ENCODE results near the gene TLR8. TPM values are rescaled to one million over a fixed set of nuclear protein-coding genes. Genes with fewer than 3 reads are reported as not detected.

TLR8 gene
- total and polyA plus RNA-seq, 10 of the 15 experiments (the other 5 are each of a cell fraction or from before 2014, with no cell fraction given), result 0.04 TPM; not detected in 9

DNA sequence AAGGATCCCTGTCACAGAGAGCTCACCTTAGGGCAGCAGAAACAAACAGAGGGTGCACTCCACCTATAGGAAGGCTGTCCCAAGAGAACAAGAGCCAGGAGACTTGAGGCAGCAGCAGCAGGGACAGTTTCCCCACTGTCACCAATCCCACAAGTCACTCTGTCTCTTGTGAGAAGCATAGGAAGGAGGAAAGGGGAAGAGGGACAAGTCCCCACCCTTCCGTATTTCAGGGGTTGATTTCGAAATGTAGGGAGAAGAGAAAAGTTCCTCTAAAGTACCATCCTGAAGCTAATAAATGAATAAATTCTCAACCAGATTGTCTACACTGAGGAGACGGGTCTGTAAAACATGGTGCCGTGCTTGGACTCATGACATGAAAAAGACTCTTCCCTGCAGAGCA is 9.5 kb upstream of the TLR8 start:
- intact Hi-C loops (cut with micrococcal nuclease; ENCODE audit: unreplicated experiment) (no loop called here), in situ Hi-C loops (cut with MboI) (loop anchor here (25.0 kb wide), 1 partner anchor 1990 kb away; no protein-coding TSS in a partner anchor)
- RAD21 ChIA-PET (ENCODE audit: unreplicated experiment), result interaction anchor here (0.9 to 13.6 kb wide), 5 partner anchors 13 to 610 kb away, joined by 3 to 277 read pairs (median 3); no protein-coding TSS in a partner anchor
- FAIRE-seq (no peak), DNase-seq (ENCODE audit: low read depth, low spot score) (no peak), ATAC-seq (no peak)
- H3K9ac ChIP-seq (ENCODE audit: control insufficient read depth, insufficient read depth, low read length), result no peak overlapping the region
- H3K4me2 ChIP-seq (ENCODE audit: control insufficient read depth, insufficient read depth), result no peak overlapping the region
- POLR2A ChIA-PET, result interaction anchor here (1.0 to 1.9 kb wide), 2 partner anchors 82 to 85 kb away, joined by 4 to 8 read pairs; no protein-coding TSS in a partner anchor
- no peaks in the 10 kb centered on the region for H3K27me3 ChIP-seq (replicated peaks in 1 of 2; ENCODE audit: control insufficient read depth in 2 of 2, insufficient read depth in 2 of 2, low read length in 1 of 2)
- CTCF ChIA-PET, result interaction anchor here (1.1 to 16.0 kb wide), 6 partner anchors 79 to 610 kb away, joined by 3 to 431 read pairs (median 4); no protein-coding TSS in a partner anchor
- H3K4me3 ChIP-seq, result no peak overlapping the region
- SMC1A ChIA-PET (ENCODE audit: uncharacterized antibody, unreplicated experiment), result interaction anchor here (0.8 to 15.5 kb wide), 5 partner anchors 61 to 591 kb away, joined by 3 to 349 read pairs (median 3); no protein-coding TSS in a partner anchor
- H3K36me3 ChIP-seq (ENCODE audit: control insufficient read depth in 2 of 2, insufficient read depth in 2 of 2, low read length in 1 of 2), result no peaks in the 10 kb centered on the region
- 81% methylated on average over 4 of the region's 4 CpGs for WGBS (ENCODE audit: insufficient coverage, insufficient replicate concordance, low lambda C conversion rate, missing lambda C conversion rate)
- H3K4me1 ChIP-seq (ENCODE audit: control insufficient read depth, insufficient read depth, low read length), result peaks cover 21% of the 10 kb centered on the region
- no peaks in the 10 kb centered on the region for H3K9me3 ChIP-seq (replicated peaks; ENCODE audit: control insufficient read depth, insufficient read depth, low read length)
- TF ChIP-seq NFYB (IDR thresholded peaks at IDR 0.05; ENCODE audit: insufficient read depth, low read depth, low read length) (no peak), SMAD5 (IDR thresholded peaks at IDR 0.05; ENCODE audit: low read depth) (no peak), TCF3 (IDR thresholded peaks at IDR 0.05; ENCODE audit: borderline replicate concordance, insufficient read depth, low read depth, low read length) (no peak), KLF5 (IDR thresholded peaks at IDR 0.05; ENCODE audit: partially characterized antibody) (no peak), GATAD2B (conservative IDR thresholded peaks at IDR 0.05; ENCODE audit: low read depth) (no peak), RB1 (IDR thresholded peaks at IDR 0.05; ENCODE audit: borderline replicate concordance) (no peak), TAF1 (IDR thresholded peaks at IDR 0.05; ENCODE audit: borderline replicate concordance, low read depth, low read length) (no peak)
- TF ChIP-seq, protein P1, sequence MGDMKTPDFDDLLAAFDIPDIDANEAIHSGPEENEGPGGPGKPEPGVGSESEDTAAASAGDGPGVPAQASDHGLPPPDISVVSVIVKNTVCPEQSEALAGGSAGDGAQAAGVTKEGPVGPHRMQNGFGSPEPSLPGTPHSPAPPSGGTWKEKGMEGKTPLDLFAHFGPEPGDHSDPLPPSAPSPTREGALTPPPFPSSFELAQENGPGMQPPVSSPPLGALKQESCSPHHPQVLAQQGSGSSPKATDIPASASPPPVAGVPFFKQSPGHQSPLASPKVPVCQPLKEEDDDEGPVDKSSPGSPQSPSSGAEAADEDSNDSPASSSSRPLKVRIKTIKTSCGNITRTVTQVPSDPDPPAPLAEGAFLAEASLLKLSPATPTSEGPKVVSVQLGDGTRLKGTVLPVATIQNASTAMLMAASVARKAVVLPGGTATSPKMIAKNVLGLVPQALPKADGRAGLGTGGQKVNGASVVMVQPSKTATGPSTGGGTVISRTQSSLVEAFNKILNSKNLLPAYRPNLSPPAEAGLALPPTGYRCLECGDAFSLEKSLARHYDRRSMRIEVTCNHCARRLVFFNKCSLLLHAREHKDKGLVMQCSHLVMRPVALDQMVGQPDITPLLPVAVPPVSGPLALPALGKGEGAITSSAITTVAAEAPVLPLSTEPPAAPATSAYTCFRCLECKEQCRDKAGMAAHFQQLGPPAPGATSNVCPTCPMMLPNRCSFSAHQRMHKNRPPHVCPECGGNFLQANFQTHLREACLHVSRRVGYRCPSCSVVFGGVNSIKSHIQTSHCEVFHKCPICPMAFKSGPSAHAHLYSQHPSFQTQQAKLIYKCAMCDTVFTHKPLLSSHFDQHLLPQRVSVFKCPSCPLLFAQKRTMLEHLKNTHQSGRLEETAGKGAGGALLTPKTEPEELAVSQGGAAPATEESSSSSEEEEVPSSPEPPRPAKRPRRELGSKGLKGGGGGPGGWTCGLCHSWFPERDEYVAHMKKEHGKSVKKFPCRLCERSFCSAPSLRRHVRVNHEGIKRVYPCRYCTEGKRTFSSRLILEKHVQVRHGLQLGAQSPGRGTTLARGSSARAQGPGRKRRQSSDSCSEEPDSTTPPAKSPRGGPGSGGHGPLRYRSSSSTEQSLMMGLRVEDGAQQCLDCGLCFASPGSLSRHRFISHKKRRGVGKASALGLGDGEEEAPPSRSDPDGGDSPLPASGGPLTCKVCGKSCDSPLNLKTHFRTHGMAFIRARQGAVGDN (IDR thresholded peaks at IDR 0.05), result no peak
- TF ChIP-seq, protein P2, sequence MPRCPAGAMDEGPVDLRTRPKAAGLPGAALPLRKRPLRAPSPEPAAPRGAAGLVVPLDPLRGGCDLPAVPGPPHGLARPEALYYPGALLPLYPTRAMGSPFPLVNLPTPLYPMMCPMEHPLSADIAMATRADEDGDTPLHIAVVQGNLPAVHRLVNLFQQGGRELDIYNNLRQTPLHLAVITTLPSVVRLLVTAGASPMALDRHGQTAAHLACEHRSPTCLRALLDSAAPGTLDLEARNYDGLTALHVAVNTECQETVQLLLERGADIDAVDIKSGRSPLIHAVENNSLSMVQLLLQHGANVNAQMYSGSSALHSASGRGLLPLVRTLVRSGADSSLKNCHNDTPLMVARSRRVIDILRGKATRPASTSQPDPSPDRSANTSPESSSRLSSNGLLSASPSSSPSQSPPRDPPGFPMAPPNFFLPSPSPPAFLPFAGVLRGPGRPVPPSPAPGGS (IDR thresholded peaks at IDR 0.05; ENCODE audit: borderline replicate concordance, insufficient read depth, low read depth, low read length, poor library complexity, severe bottlenecking), result no peak
- TF ChIP-seq, protein P3, sequence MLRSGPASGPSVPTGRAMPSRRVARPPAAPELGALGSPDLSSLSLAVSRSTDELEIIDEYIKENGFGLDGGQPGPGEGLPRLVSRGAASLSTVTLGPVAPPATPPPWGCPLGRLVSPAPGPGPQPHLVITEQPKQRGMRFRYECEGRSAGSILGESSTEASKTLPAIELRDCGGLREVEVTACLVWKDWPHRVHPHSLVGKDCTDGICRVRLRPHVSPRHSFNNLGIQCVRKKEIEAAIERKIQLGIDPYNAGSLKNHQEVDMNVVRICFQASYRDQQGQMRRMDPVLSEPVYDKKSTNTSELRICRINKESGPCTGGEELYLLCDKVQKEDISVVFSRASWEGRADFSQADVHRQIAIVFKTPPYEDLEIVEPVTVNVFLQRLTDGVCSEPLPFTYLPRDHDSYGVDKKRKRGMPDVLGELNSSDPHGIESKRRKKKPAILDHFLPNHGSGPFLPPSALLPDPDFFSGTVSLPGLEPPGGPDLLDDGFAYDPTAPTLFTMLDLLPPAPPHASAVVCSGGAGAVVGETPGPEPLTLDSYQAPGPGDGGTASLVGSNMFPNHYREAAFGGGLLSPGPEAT (IDR thresholded peaks at IDR 0.05; ENCODE audit: low read depth), result no peak
- TF ChIP-seq, protein P4, sequence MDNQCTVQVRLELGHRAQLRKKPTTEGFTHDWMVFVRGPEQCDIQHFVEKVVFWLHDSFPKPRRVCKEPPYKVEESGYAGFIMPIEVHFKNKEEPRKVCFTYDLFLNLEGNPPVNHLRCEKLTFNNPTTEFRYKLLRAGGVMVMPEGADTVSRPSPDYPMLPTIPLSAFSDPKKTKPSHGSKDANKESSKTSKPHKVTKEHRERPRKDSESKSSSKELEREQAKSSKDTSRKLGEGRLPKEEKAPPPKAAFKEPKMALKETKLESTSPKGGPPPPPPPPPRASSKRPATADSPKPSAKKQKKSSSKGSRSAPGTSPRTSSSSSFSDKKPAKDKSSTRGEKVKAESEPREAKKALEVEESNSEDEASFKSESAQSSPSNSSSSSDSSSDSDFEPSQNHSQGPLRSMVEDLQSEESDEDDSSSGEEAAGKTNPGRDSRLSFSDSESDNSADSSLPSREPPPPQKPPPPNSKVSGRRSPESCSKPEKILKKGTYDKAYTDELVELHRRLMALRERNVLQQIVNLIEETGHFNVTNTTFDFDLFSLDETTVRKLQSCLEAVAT (IDR thresholded peaks at IDR 0.05), result no peak
- TF ChIP-seq, protein P5, sequence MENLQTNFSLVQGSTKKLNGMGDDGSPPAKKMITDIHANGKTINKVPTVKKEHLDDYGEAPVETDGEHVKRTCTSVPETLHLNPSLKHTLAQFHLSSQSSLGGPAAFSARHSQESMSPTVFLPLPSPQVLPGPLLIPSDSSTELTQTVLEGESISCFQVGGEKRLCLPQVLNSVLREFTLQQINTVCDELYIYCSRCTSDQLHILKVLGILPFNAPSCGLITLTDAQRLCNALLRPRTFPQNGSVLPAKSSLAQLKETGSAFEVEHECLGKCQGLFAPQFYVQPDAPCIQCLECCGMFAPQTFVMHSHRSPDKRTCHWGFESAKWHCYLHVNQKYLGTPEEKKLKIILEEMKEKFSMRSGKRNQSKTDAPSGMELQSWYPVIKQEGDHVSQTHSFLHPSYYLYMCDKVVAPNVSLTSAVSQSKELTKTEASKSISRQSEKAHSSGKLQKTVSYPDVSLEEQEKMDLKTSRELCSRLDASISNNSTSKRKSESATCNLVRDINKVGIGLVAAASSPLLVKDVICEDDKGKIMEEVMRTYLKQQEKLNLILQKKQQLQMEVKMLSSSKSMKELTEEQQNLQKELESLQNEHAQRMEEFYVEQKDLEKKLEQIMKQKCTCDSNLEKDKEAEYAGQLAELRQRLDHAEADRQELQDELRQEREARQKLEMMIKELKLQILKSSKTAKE (IDR thresholded peaks at IDR 0.05; ENCODE audit: low read depth, poor library complexity, severe bottlenecking), result no peak
- H4K20me1 ChIP-seq (ENCODE audit: control insufficient read depth, insufficient read depth), result no peaks in the 10 kb centered on the region
- BruUV-seq (replicated peaks), result no TSS peak
- H3K79me2 ChIP-seq (ENCODE audit: control insufficient read depth, insufficient read depth, low read length), result no peaks in the 10 kb centered on the region
- no peak overlapping the region for H3K27ac ChIP-seq (ENCODE audit: control insufficient read depth, insufficient read depth)
- no peak overlapping the region for H2AFZ ChIP-seq (ENCODE audit: control insufficient read depth, low read depth, low read length)
